Measurements from ENCODE around the gene EVA1C. TPM values are rescaled to one million over a fixed set of nuclear protein-coding genes. Genes with fewer than 3 reads are reported as not detected.

The EVA1C gene
- total and polyA plus RNA-seq, 2 experiments from 2014 or later, result 4.6 to 6.9 TPM

DNA sequence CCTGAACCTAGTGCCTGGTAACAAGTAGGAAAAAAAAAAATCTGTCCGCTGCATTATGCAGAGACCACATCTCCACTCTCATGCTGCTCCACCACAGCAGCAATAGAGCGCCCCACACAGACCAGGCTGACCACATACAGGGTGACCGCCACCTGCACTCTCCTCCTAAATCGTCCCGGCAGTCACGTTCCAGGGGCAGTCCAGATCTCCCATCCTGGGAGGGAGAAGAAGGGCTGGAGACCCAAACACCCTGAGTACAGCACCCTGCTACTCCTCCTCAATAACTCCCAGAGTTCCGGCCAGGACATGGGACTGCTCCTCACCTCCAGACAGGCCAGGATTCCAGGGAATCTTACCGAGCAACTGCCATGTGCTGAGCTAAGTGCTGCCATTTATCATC is 35.0 kb upstream of the EVA1C start:
- Histone ChIP-seq H3K4me3 (no peak overlapping the region), H3K79me2 (replicated peaks; ENCODE audit: insufficient read depth) (peaks cover 53% of the 10 kb centered on the region), H3F3A (replicated peaks; ENCODE audit: low read depth) (no peaks in the 10 kb centered on the region), H3K4me1 (ENCODE audit: insufficient read depth) (no peaks in the 10 kb centered on the region), H3K9me2 (ENCODE audit: insufficient read depth) (no peaks in the 10 kb centered on the region), H3K36me3 (ENCODE audit: insufficient read depth) (peaks cover 39% of the 10 kb centered on the region), H2AFZ (no peak overlapping the region), H3K4me2 (no peak overlapping the region), H4K20me1 (replicated peaks; ENCODE audit: insufficient read depth) (peaks cover 21% of the 10 kb centered on the region), H3K27ac (ENCODE audit: low read depth) (no peak overlapping the region), H3K27me3 (ENCODE audit: insufficient read depth) (no peaks in the 10 kb centered on the region)
- Mint-ChIP-seq H3K4me3 (no peak overlapping the region), H3K27ac (0 out of 2 replicates have a peak overlapping the region, but pooled peaks have one; percentile 17), H3K4me1 (no peaks in the 10 kb centered on the region), H3K9me3 (no peaks in the 10 kb centered on the region), H3K36me3 (ENCODE audit: low read depth) (peaks cover 72% of the 10 kb centered on the region), H3K27me3 (ENCODE audit: insufficient read depth, low read depth, poor library complexity) (peaks cover 3% of the 10 kb centered on the region)
- no peak for TF ChIP-seq EZH2 (IDR thresholded peaks at IDR 0.05; ENCODE audit: low read depth, unreplicated experiment)
- TF ChIP-seq, protein P1, sequence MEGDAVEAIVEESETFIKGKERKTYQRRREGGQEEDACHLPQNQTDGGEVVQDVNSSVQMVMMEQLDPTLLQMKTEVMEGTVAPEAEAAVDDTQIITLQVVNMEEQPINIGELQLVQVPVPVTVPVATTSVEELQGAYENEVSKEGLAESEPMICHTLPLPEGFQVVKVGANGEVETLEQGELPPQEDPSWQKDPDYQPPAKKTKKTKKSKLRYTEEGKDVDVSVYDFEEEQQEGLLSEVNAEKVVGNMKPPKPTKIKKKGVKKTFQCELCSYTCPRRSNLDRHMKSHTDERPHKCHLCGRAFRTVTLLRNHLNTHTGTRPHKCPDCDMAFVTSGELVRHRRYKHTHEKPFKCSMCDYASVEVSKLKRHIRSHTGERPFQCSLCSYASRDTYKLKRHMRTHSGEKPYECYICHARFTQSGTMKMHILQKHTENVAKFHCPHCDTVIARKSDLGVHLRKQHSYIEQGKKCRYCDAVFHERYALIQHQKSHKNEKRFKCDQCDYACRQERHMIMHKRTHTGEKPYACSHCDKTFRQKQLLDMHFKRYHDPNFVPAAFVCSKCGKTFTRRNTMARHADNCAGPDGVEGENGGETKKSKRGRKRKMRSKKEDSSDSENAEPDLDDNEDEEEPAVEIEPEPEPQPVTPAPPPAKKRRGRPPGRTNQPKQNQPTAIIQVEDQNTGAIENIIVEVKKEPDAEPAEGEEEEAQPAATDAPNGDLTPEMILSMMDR (conservative IDR thresholded peaks at IDR 0.05; ENCODE audit: low read depth in 2 of 2), result peak in 1 of 2 experiments; percentile 24; a peak in 1 of 4 replicates
- ATAC-seq (no peak), DNase-seq (ENCODE audit: low spot score) (no peak)

DNA sequence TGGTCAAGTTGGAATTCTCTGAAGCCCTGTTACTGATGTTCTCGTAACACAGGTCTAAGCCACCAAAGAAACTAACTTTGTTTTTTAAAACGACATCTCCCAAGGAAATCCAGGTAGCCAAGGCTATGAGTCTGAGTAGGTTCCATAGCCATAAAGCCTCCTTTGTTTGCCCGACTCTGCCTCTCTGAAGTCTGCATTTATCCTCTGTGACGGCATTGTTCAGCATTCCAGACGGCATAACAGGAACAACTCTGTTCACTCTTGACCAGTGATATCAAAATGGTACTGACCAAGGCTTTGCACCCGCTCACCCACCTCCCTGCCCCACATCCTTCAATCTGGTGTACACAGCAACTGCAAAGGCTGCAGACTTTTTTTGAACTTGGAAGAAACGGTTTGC is 34.5 kb upstream of the EVA1C start:
- no peak for ATAC-seq
- Mint-ChIP-seq H3K27me3 (ENCODE audit: insufficient read depth, low read depth, poor library complexity) (peaks cover 3% of the 10 kb centered on the region), H3K4me3 (no peak overlapping the region), H3K9me3 (no peaks in the 10 kb centered on the region), H3K36me3 (ENCODE audit: low read depth) (peaks cover 72% of the 10 kb centered on the region), H3K27ac (no peak overlapping the region), H3K4me1 (no peaks in the 10 kb centered on the region)
- Histone ChIP-seq H3K27me3 (ENCODE audit: insufficient read depth) (no peaks in the 10 kb centered on the region), H4K20me1 (replicated peaks; ENCODE audit: insufficient read depth) (peaks cover 25% of the 10 kb centered on the region), H3K36me3 (ENCODE audit: insufficient read depth) (peaks cover 38% of the 10 kb centered on the region), H2AFZ (no peak overlapping the region), H3K4me1 (ENCODE audit: insufficient read depth) (no peaks in the 10 kb centered on the region), H3K27ac (ENCODE audit: low read depth) (no peak overlapping the region), H3F3A (replicated peaks; ENCODE audit: low read depth) (no peaks in the 10 kb centered on the region), H3K9me2 (ENCODE audit: insufficient read depth) (no peaks in the 10 kb centered on the region), H3K4me3 (no peak overlapping the region), H3K4me2 (no peak overlapping the region), H3K79me2 (replicated peaks; ENCODE audit: insufficient read depth) (peaks cover 57% of the 10 kb centered on the region)
- DNase-seq (ENCODE audit: low spot score), result no peak
- TF ChIP-seq EZH2phosphoT487 (IDR thresholded peaks at IDR 0.05; ENCODE audit: unreplicated experiment) (no peak), EZH2 (IDR thresholded peaks at IDR 0.05; ENCODE audit: low read depth, unreplicated experiment) (no peak), POLR2AphosphoS5 (IDR thresholded peaks at IDR 0.05; ENCODE audit: low read depth) (no peak), CREB1 (CRISPR knock-in tag; IDR thresholded peaks at IDR 0.05; ENCODE audit: low read depth) (no peak), NANOG (IDR thresholded peaks at IDR 0.05; ENCODE audit: borderline replicate concordance) (no peak), ZNF331 (CRISPR knock-in tag; IDR thresholded peaks at IDR 0.05; ENCODE audit: low read depth) (no peak), JUNB (IDR thresholded peaks at IDR 0.05; ENCODE audit: unreplicated experiment) (no peak), STAT1 (IDR thresholded peaks at IDR 0.05; ENCODE audit: unreplicated experiment) (no peak)
- TF ChIP-seq, protein P1 (conservative IDR thresholded peaks at IDR 0.05; ENCODE audit: low read depth in 2 of 2), result no peak
- TF ChIP-seq, protein P2, sequence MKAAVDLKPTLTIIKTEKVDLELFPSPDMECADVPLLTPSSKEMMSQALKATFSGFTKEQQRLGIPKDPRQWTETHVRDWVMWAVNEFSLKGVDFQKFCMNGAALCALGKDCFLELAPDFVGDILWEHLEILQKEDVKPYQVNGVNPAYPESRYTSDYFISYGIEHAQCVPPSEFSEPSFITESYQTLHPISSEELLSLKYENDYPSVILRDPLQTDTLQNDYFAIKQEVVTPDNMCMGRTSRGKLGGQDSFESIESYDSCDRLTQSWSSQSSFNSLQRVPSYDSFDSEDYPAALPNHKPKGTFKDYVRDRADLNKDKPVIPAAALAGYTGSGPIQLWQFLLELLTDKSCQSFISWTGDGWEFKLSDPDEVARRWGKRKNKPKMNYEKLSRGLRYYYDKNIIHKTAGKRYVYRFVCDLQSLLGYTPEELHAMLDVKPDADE (IDR thresholded peaks at IDR 0.05), result no peak
- TF ChIP-seq, protein P3, sequence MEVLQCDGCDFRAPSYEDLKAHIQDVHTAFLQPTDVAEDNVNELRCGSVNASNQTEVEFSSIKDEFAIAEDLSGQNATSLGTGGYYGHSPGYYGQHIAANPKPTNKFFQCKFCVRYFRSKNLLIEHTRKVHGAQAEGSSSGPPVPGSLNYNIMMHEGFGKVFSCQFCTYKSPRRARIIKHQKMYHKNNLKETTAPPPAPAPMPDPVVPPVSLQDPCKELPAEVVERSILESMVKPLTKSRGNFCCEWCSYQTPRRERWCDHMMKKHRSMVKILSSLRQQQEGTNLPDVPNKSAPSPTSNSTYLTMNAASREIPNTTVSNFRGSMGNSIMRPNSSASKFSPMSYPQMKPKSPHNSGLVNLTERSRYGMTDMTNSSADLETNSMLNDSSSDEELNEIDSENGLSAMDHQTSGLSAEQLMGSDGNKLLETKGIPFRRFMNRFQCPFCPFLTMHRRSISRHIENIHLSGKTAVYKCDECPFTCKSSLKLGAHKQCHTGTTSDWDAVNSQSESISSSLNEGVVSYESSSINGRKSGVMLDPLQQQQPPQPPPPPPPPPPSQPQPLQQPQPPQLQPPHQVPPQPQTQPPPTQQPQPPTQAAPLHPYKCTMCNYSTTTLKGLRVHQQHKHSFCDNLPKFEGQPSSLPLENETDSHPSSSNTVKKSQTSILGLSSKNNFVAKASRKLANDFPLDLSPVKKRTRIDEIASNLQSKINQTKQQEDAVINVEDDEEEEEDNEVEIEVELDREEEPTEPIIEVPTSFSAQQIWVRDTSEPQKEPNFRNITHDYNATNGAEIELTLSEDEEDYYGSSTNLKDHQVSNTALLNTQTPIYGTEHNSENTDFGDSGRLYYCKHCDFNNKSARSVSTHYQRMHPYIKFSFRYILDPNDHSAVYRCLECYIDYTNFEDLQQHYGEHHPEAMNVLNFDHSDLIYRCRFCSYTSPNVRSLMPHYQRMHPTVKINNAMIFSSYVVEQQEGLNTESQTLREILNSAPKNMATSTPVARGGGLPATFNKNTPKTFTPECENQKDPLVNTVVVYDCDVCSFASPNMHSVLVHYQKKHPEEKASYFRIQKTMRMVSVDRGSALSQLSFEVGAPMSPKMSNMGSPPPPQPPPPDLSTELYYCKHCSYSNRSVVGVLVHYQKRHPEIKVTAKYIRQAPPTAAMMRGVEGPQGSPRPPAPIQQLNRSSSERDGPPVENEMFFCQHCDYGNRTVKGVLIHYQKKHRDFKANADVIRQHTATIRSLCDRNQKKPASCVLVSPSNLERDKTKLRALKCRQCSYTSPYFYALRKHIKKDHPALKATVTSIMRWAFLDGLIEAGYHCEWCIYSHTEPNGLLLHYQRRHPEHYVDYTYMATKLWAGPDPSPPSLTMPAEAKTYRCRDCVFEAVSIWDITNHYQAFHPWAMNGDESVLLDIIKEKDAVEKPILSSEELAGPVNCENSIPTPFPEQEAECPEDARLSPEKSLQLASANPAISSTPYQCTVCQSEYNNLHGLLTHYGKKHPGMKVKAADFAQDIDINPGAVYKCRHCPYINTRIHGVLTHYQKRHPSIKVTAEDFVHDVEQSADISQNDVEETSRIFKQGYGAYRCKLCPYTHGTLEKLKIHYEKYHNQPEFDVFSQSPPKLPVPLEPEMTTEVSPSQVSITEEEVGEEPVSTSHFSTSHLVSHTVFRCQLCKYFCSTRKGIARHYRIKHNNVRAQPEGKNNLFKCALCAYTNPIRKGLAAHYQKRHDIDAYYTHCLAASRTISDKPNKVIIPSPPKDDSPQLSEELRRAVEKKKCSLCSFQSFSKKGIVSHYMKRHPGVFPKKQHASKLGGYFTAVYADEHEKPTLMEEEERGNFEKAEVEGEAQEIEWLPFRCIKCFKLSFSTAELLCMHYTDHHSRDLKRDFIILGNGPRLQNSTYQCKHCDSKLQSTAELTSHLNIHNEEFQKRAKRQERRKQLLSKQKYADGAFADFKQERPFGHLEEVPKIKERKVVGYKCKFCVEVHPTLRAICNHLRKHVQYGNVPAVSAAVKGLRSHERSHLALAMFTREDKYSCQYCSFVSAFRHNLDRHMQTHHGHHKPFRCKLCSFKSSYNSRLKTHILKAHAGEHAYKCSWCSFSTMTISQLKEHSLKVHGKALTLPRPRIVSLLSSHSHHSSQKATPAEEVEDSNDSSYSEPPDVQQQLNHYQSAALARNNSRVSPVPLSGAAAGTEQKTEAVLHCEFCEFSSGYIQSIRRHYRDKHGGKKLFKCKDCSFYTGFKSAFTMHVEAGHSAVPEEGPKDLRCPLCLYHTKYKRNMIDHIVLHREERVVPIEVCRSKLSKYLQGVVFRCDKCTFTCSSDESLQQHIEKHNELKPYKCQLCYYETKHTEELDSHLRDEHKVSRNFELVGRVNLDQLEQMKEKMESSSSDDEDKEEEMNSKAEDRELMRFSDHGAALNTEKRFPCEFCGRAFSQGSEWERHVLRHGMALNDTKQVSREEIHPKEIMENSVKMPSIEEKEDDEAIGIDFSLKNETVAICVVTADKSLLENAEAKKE (CRISPR knock-in tag; IDR thresholded peaks at IDR 0.05), result no peak
